HG03095 (cell line): ENCODE measurements around the gene MARK2.
"Not testable (repeated sequence)": the region's sequence is repeated elsewhere in the genome, so short reads cannot be mapped to it uniquely, and the experiment has no call there.

Source experiments
- ATAC-seq: cut with Tn5 transposase; IDR thresholded peaks from one replicate; pipeline ENCODE4 v1.9.1; 2021; ENCODE audit warnings: moderate library complexity; ENCODE audit not compliant: unreplicated experiment

MARK2 gene

DNA sequence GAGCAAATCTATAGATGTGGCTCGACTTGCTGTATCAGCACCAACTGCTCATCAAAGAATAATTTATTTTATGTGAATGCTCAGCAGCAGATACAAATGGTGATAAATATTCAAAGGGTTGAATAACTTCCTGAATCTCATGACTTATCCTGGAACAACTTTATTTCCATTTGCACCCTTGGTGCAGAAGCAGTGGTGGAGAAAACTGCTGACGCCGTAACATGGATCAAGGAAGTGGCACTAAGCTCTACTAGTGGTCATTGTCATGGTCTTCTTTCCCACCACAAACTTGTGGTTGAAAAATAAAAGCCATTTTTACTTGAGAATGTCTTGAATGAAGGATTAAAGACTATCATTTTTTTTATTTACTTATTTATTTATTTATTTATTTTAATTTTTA lies 14.6 kb downstream of the MARK2 start:
- ATAC-seq, result no peak

DNA sequence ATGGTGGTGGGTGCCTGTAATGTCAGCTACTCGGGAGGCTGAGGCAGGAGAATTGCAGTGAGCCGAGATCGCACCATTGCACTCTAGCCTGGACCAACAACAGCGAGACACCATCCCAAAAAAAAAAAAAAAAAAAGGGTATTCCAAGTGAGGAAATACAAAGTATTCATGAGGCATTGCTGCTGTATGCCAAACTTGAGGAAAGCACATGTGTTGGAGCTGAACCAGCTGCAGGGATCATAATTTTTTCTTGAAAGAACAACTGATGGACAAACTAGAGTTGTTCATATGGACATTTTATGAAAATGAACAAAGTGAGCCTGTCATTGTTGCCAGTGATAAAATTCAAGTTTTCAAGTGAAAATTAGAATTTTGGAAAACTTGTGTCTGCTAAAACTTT lies 15.8 kb downstream of the MARK2 start:
- ATAC-seq, result no peak

DNA sequence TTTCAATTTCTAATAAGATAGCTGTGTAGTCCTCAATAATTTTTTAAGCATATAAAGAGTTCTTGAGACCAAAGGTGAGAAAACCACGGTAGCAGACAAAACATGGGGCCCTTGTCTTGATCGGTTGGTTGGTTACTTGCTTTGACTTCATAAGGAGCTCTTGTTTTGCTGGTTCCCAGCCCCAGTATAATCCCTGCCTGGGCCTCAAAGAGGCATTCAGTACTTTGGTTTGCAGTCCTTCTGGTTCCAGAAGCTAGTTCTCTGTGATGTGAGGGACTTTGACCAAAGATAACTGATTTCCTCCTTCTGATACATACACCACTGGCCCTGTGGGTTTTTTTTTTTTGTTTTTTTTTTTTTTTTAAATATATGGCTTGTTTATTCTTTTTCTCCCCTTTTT lies 17.1 kb downstream of the MARK2 start:
- no peak for ATAC-seq

DNA sequence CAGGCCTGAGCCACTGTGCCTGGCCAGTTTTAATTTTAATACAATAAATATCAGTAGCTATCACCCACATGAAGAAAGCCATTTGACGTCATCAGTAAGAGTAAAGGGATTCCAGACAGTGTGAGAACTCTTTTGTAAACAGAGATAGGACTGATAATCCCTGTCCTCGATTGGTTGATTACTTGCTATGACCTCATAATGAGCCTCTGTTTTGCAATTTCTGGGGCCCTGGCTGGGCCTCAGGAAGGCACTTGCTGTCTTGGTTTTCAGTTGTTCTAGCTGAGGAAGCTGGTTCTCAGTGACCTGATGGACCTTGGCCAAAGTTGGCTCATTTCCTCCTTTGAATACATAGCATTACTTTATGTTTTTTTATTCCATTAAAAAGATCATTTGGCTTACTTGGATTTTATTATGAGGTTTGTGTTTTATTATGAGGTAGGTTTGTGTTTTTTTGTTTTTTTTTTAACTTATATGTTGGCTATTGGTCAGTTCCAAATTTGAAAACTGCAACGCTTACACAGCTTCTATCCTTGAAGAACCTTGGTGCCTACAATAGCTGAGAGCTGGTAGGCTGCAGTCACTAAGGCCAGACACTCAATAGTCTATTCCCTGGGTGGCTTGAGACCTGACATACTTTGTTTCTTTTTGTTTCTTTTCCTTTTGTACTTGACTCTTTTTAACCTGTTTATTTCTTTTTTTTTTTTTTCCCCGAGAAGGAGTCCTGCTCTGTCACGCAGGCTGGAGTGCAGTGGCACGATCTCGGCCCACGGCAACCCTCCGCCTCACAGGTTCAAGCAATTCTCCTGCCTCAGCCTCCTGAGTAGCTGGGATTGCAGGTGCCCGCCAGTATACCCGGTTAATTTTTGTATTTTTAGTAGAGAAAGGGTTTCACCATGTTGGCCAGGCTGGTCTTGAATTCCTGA lies 20.0 kb downstream of the MARK2 start:
- no peak for ATAC-seq

DNA sequence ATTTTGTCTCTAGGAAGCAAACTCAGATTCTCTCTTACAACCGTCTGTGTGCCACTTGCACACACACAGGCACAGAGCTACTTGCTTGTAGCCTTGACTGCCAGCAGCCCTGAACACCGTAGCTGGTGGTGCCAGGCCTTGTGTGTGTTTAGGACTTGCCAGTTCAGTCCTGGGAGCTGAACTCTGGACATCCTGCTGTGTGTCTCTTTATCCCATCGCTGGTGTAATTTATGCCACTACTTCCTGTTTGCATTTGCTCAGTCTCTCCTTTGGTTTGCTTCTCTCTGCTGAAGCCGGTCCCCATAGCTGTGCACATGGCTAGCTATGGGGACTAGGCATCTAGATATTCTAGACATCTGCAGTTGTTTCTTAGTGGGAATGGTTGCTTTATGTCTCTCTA lies 24.0 kb downstream of the MARK2 start:
- no peak for ATAC-seq

DNA sequence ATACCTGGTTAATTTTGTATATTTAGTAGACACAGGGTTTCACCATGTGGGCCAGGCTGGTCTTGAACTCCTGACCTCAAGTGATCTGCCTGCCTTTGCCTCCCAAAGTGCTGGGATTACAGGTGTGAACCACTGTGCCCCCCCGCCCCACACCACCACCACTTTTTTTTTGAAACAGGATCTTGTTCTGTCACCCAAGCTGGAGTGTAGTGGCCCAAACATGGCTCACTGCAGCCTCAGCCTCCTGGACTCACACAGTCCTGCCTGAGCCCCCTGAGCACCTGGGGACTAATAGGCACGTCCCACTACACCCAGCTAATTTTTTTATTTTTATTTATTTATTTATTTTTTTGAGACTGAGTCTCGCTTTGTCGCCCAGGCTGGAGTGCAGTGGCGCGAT lies 24.7 kb downstream of the MARK2 start:
- ATAC-seq, result not testable (repeated sequence)

DNA sequence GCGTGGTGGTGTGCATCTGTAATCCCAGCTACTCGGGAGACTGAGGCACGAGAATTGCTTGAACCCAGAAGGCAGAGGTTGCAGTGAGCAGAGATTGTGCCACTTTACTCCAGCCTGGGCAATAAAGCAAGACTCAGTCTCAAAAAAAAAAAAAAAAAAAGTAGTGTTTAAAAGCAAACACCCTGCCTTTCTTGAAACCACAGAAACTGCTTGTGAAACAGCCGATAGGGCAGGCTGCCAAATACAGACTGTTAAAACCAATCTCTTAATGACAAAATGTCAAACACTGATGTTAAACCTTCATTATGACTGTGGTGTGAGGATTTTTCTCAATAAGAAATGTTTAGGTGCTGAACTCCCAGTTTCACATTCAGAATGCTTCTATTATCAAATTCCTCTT lies 27.3 kb downstream of the MARK2 start:
- ATAC-seq, result peak; percentile 44

DNA sequence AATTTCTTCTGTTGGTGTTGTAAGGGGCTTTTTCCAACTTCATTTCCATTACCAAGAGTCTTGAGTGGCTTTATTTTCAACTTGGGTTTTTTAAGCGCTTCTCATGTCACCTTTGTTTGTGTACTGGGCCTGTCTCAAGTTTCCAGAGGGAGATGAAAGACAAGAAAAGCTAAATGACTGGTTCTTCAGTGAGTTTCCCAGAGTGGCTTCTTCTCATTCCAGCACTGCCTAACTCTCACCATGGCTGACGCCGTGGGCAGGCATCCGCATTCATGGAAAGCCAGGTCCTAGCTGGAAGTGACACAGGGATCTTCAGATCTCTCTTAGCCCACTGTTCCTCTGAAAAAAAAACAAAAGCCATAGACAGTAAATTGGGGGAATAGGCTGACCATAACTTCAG lies 28.6 kb downstream of the MARK2 start:
- ATAC-seq, result no peak

DNA sequence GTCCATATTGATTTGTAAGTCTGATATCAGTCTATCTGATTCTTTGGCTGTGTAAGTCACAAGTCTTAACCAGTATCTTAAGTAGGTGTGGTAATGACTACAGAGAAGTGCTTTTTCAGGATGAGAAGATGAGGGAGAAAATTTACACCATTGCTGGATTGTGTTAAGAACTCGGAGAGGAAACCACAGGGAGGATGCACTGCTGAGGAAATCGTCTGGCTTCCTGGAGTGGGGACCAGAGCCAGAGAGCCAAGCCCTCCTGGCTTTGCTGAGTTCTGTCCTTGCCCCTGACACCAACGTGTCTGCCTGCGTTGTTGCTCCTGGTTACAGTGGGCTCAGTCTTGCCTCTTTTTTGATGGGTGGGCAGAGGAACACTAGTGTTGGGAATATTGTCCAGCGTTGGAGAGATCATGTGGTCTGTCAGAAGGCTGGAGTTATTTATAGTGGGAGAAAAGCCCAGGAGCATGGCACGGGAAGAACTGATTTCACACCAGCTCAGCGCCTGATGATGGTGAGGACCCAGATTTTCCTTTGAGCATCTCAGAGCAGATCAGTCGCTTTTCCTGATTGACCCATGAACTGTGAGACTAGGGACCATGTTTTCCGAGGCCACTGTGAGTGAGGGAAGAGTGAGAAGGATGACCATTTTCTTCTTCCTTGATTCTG lies 29.6 kb downstream of the MARK2 start:
- no peak for ATAC-seq

DNA sequence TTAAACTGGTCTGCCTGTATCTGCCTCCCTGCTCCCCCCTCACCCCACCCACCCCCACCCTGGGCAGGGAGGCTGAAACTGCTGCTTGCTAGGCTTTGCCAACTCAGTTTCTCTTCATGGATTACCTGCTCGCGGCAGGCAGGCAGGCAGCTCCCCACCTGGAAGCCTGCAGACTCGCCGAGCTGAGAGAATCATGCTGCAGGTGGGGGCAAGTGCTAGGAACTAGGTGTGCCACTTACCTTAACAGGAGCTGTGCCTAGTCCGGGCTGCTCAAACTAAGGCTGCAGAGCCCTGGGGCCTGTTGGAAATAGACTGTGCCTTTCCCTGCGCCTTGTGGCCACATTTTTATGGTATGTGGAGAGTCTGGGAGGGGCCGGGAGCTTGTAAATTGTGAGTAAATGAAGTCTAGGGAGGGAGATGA lies 30.3 kb downstream of the MARK2 start:
- no peak for ATAC-seq

DNA sequence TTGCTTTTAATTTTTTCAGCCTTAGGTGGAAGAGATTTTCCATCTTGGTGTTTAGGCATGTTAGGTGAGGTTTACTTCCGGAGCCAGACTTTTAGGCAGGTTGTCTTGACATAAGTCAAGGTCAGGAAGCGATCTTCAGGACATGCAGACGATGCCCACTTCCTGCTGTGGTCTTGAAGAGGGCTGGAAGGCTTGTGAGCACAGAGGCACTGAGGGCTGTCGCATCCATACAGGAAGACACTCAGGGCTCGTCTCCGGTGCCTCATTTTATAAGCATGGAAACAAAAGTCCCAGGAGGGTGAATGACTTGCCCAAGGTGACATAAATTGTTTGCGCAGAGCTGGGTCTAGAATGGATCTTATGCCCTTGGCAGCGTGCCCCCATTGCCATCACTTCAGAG lies 30.8 kb downstream of the MARK2 start:
- no peak for ATAC-seq

DNA sequence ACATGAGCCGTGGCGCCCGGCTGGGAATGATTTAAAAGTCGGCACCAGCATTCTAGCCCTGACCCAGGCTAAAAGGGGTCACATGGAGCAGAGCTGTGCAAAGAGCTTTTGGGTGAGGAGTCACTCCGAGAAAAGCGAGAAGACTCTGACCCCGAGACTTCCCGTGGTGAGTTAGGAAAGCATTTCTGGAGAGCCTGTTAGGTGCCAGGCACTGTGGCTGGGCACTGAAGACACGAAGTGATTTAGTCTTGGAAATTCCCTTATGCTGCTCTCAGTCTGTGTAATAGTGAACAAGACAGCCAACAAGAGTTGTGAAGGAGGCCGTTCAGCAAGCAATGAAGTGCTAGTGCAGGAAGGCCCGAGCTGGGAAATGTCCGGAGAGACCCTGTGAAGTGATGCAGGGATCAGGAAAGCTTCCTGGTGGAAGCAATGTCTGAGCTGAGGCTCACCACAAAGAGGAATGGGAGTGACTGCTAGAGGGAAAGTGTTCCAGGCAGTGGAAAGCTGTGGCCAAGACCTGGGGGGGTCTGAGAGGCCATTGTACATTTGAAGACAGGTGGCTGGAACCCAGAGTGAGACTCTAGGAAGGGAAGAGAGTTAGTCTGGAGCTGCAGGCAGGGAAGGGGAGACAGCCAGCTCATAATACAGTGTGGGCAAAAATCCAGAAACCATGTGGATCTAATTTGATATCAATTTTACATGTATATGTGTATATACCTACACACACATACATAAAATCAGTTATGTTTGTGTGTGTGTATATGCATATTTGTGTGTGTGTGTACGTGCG lies 31.6 kb downstream of the MARK2 start:
- ATAC-seq, result no peak

DNA sequence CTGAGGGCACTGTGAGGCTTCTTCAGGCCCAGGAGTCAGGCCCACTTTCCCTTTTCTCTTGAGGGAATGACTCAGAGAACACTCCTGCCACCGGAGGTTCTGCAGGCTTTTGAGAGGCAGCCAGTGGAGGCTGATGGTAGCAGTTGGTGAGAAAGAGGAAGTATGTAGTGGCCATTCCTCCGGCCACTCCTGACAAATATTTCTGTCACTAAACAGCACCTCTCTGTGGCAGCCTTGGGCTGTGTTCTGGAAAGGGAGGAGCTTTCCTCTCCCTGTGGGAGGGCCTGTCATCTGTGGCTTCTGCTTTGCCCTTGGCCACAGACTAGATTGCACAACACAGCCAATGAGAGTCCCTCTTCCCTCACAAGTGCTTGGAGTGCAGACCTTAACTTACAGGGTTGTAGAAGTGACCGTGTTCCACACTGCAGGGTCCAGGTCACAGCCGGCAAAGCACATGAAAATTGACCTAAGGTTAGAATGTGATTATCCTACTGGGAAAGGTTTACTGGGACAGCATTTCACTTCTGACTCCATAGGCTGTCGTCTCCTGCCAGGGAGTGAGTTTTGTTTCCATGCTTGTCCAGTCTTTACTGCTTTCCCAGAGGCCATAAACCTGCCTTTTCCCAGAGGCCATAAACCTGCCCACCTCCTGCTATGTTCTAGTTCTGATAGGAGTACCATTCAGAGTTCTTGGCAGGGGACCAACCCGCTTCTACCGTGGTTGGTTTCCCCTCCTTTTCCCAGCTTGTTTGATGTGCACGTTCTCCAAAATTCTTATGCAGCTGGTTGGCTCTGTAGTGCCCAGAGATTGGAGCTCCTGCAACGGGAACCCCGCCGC lies 33.3 kb downstream of the MARK2 start:
- ATAC-seq, result peak; percentile 87

DNA sequence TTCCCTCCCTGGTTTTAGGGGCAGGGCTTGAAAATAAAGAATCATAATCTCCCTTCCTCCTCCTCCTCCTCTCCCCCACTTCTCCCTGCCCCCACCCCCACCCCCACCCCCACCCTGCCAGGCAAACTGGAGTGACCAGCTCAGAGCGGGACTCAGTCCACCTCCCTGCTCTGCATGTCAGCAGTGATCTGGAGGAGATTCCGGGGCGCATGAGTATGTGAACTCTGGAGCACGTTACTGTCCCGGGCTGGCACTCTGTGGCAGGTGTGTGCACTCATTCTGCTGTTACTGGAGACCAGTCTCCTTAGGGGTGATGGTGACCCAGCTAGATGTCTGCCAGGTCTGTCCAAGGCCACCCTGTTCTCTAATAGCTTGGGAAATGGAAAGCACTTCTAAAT lies 33.9 kb downstream of the MARK2 start:
- ATAC-seq, result no peak

DNA sequence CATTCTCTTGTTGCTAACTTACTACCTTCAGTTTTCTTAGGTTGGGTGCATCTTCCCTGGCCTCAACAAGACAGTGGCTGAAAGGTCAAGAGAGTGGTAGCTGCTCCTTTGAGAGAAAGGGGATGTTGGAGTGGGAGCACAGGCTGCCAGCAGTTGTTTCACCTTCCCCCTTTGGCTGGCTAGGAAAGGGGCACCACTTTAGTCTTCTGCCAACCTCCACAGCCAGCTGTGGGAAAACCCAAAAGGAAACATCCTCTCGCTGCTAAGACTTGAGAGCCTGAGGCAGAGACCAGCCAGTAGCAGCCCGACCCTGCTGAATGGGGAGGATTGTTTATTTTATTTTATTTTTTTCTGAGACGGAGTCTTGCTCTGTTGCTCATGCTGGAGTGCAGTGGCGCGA lies 34.4 kb downstream of the MARK2 start:
- ATAC-seq, result no peak

DNA sequence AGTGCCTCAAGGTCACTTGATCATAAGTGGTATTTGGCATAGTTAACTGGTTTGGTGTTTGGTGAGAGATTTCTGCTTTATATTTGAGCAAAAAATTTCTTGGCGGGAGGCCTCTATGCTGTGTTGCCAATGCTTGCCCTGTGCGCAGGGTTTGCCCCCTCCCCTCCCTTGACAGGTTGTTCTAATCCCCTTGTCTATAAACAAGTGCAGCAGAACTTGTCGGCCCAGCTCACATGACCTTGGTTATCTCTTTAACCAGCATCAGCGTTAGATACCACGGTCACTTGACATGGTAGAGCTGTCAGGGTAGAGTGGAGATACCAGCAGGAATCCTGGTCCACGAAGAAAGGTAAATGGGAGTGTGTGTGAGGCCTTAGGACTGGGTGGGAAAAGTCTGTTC lies 35.6 kb downstream of the MARK2 start:
- no peak for ATAC-seq

DNA sequence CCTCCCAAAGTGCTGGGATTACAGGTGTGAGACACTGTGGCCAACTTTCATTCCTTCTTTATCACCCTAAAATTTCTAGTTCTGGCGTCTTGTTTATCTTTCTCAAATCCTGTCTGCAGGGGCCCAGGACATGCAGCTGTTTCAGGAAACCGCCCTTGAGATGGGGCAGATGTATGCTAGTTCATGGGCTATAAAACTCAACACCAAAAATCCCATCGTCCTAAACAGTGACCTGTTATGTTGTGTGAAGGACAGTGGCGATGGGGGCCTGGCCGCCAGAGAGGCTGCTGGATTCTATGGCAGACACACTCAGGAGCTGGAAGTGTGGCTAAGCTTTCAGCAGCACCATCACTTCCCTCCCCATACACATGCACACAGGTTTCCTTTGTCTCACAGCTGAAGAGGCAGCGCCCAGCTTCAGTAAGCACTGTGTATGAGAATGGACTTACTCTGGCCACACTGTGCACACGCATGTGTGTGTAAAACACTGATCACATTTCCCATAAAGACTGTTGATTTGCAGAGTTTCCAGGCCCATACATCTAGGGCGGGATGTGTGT lies 36.7 kb downstream of the MARK2 start:
- no peak for ATAC-seq

DNA sequence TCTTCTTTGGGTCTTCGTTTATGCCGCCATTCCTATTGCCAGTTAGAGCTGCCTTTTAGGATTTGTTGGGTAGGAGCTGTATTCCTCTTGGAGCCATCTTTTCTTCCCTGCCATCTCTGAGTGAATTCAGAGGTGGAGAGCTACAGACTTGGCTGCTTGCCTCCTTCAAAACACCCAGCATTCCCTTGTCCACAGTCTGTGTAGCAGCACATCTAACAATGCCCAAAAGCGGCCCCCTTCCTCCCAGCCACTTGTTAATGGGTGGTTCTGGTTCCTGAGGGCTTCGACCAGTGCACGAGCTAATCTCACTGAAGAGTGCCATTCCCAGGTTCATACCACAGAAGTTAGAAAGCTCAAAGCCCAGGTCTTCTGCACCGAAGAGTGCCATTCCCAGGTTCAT lies 37.7 kb downstream of the MARK2 start:
- ATAC-seq, result no peak

DNA sequence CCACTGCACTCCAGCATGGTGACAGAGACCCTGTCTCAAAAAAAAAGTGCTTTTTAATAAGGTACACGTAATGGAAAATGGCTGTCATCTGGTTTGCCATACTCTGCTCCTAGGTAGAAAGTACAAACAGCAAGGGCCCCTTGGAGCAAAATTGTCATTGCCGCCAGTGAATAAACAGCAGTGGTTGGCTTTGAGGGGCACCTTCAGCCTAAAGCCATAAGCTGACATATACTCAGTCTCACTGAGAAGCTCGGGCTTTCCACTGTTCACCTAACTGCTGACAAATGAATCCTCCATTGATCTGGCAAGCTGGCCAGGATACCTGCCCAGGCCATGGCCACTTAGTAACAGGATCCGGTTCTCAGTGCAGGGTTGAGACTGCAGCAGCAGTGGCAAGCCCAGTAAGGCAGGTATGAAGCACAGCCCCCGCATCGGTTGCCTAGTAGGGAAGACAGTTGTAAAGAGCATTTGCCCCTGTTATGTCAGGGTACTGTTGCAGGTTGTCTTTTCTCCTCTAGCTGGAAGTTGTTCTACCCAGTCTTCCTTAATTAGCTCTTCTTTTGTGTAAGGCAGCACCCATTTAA lies 38.8 kb downstream of the MARK2 start:
- ATAC-seq, result no peak
